ENCODE results near the gene RNF168.
A peak's percentile ranks its signal among the peaks of the same experiment; 100 is the strongest.
"Not testable (repeated sequence)": the region's sequence is repeated elsewhere in the genome, so short reads cannot be mapped to it uniquely, and the experiment has no call there.

RNF168 gene, protein sequence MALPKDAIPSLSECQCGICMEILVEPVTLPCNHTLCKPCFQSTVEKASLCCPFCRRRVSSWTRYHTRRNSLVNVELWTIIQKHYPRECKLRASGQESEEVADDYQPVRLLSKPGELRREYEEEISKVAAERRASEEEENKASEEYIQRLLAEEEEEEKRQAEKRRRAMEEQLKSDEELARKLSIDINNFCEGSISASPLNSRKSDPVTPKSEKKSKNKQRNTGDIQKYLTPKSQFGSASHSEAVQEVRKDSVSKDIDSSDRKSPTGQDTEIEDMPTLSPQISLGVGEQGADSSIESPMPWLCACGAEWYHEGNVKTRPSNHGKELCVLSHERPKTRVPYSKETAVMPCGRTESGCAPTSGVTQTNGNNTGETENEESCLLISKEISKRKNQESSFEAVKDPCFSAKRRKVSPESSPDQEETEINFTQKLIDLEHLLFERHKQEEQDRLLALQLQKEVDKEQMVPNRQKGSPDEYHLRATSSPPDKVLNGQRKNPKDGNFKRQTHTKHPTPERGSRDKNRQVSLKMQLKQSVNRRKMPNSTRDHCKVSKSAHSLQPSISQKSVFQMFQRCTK

GRCh38 chr3:196503196-196504076 lies at the start of gene RNF168:
Gene RNF168, minus strand, starts transcription at chr3:196503768. Its CDS starts 595 bp downstream, at chr3:196503173.
- peak; percentile 91 for DNase-seq

- DNase-seq, result no peak
Measured at GRCh38 chr3:196552253-196552652, 48.7 kb upstream of the RNF168 start.

DNA sequence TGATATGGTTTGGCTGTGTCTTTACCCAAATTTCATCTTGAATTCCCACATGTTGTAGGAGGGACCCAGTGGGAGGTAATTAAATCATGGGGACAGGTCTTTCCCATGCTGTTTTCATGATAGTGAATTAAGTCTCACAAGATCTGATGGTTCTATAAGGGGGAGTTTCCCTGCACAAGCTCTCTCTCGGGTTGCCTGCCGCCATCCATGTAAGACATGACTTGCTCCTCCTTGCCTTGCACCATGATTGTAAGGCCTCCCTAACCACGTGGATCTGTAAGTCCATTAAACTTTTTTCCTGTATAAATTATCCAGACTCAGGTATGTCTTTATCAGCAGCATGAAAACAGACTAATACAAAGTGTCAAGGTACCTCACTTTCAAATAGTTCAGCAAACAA lies 46.6 kb upstream of the RNF168 start:
- not testable (repeated sequence) for DNase-seq

GRCh38 chr3:196549312-196549711 lies 45.7 kb upstream of the RNF168 start:
- DNase-seq, result not testable (repeated sequence)

DNA sequence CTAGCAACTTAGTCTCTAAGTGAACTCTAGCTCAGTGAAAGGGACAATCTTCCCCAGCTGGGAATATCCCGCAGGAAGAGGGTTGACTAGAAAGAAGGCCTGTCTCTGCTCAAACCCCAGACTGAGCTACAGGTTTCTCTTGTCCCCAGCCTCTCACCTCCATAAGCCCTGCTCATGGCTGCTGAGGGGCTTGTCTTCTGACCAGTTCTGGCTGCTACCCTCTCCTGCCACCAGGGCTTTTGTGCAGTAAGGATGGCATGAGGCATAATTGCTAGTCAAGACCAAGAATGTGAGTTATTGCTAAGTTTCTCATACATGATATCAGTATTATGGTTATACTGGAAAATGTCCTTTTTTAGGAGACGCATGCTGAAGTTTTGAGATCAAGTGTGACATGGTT lies 43.5 kb upstream of the RNF168 start:
- DNase-seq, result no peak

GRCh38 chr3:196546537-196546936 lies 43.0 kb upstream of the RNF168 start:
- DNase-seq, result no peak

GRCh38 chr3:196544491-196544992 lies 41.0 kb upstream of the RNF168 start:
- DNase-seq, result no peak

DNA sequence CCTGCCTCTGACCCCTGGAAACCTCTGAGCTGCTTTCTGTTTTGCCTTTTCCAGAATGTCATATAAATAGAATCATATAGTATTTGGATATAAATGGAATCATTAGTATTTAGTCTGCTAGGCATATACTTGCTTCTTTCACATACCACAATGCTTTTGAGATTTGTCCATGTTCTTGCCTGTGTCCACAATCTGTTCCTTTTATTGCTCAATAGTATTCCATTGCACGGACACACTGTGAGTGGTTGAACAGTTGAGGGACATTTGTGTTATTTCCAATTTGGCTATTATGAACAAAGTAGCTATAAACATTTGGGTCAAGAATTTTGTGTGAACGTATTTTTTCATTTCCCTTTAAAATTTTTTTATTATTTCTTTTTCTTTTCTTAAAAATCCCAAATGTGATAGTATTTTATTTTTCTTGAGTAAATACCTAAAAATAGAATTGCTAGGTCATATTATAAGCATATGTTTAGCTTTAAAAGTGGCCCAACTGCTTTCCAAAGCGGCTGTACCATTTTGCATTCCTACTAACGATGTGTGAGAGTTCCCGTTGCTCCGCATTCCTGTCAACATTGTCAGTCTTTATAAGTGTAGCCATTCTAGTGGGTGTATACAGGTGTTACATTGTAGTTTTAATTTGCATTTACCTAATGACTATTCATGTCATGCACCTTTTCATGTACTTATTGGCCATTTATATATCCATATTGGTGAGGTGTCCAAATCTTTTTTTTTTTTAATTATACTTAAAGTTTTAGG lies 38.3 kb upstream of the RNF168 start:
- DNase-seq, result no peak

- peak; percentile 72 for DNase-seq
Measured at GRCh38 chr3:196537319-196537984, 33.9 kb upstream of the RNF168 start.

DNA sequence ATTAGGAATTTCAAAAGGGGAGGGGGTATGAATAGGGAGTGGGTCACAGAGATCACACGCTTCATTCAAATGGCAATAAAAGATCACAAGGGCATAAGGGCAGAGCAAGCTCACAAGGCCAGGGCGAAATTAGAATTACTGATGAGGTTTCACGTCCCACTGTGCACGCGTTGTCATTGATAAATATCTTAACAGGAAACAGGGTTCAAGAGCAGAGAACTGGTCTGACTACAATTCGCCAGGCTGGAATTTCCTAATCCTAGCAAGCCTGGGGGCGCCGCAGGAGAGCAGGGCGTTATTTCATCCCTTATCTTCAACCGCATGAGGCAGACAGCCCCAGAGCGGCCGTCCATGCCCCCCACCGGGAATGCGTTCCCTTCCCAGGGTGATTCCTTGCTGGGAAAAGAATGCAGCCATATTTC lies 29.7 kb upstream of the RNF168 start:
- DNase-seq, result no peak

DNA sequence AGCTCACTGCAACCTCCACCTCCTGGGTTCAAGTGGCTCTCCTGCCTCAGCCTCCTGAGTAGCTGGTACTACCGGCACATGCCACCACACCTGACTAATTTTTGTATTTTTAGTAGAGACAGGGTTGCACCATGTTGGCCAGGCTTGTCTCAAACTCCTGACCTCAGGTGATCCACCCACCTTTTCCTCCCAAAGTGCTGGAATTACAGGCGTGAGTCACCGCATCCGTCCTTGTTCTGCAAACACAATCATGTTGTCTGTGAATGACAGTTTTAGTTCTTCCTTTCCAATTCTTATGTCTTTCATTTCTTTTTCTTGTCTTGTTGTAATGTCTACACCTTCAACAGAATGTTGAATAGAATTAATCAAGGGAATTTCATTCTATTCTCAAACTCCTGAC lies 27.9 kb upstream of the RNF168 start:
- DNase-seq, result no peak

DNA sequence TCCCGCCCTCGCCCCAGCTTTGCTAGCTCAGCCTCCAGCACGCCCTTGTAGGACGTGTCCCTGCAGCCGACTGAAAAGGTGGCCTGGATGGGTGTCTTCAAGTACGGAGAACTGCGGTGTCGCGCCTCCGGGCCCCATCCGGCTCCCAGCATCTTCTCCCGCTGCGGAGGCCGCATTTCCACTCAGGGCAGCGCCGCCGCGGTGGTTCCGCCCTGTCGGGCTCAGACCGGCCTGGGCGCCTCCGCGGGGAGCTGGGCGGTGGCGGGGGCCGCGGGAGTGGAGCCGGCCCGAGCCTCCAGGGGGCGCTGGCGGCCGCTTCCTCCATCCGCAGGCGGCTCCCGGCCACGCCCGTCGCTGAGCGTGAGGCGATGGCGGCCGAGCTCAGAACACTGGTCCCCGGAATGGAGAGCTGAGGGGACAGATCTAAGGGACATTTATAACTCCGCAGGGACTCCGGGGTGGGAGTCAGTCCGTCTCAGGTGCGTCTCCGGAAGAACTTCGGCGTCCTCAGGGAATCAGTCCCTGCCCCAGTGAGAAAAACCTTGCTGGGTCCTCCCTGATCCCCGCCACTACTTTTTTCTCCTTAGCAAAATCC lies 25.2 kb upstream of the RNF168 start:
- peak; percentile 76 for DNase-seq

DNA sequence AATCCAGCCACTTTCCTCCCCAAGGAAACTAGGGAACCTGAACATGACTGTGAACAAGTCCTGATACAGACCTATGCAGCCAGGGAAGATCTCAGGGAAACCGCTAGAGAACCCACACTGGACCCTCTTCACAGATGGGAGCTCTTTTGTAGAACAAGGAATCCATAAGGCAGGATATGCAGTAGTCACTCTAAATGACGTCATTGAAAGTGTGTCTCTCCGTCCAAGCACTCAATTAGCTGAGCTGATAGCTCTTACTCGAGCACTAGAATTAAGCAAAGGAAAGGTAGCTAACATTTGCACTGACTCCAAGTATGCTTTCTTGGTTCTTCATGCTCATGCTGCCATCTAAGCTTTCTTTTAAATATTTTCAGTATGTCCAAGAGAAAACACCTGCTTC lies 21.6 kb upstream of the RNF168 start:
- no peak for DNase-seq

DNA sequence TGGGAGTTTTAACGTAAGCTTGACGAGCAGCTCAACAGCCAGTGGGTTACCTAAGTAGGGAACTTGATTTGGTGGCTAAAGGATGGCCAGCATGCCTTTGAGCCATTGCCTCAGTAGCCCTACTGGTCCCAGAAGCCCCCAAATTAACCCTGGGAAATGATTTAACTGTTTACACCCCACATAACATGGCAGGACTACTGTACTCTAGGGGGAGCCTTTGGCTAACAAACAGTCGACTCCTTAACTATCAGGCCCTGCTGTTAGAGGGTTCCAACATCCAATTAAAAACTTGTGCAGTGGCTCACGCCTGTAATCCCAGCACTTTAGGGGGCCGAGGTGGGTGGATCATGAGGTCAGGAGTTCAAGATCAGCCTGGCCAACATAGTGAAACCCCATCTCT lies 21.0 kb upstream of the RNF168 start:
- no peak for DNase-seq

GRCh38 chr3:196523841-196524240 lies 20.3 kb upstream of the RNF168 start:
- DNase-seq, result no peak

GRCh38 chr3:196521291-196521690 lies 17.7 kb upstream of the RNF168 start:
- not testable (repeated sequence) for DNase-seq

DNA sequence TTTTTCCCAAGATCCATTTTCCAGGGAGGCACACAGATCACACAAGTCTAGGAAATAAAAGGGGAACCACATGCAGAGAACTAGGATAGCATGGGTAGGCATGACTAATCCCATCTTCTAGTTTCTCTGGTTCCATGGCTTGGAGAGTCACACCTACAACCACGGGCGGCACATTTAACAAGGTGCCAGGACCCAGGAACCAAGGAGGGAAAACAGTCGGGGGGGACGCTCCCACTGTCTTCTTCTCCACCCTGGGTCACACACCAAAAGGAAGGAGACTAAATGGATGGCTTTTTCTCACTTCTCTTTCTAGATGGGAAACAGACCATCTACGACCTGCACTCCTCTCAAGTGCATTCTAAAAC lies 16.1 kb upstream of the RNF168 start:
- no peak for DNase-seq

DNA sequence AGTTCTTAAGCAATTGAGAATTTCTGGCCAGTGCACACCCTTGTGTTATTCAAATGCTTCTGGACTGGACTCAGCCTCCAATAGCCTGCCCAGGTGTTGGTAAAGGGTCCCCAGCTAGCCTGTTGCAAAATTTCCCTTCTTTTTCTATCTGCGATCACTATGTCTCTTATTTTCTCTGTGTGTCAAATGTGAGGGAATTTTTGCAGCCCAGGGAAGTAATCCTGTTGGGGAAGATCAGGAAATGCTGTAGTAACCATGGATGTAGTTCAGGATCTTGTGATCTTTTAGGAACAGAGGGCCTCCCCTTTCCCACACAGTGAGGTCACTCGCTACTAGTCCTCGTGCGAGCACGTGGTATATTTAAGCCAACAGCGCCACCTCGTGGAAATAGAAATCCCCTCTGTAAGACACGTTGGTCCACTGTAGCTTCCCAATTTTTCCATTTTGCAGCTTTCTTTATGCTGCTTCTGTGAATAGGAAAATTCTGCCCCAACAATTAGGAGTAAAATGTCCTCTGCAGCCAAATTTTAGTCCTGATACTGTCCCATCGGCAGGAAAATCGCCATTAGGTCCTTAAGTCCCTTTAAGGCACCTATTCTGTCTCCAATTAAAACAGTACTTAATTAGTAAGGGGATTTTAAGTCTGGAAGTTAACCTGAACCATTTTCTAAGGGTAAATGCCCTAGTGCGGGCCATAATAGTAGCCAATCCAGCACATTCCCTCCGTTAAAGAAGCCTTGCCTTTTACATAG lies 15.6 kb upstream of the RNF168 start:
- peak; percentile 57 for DNase-seq

DNA sequence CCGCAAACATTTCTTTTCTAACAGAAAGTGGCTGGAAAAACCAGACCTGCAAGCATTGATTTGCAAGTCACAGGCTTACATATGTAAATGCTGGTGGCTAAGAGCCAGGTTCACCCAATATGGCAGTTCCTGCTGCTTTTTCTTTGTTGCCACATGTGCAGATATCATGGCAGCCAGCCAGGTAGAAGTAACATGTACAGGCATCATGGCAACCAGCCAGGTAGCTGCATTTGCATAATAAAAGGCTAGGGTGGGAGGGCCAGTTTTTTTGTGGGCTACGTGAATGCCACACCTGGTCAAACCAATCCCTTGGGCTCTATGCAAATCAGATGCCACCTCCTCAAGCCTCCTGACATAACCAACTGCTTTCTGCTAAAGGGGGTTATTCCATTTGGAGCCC lies 14.4 kb upstream of the RNF168 start:
- no peak for DNase-seq

DNA sequence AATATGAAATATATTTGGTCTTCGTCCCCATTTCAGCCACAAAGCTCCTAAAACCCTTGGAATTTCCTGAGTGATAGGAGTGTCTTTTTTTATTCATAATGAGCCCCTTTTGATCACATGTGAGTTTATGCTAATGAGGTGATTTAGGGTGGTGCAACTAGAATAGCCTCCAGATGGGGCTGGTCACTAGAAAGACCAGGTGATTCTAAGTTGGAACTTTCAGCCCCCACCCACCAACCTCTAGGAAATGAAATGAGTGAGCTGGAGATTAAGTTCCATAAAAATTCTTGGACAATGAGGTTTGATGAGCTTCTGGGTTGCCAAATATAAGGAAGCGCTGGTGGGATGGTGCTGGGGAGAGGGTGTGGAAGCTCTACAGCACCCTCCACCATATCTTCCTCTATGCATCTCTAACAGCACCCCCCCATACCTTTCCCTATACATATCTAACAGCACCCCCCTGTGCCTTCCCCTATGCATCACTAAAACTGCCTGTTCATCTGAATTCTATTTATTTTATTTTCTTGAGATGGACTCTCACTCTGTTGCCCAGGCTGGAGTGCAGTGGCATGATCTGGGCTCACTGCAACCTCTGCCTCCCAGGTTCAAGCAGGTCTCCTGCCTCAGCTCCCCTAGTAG lies 13.7 kb upstream of the RNF168 start:
- no peak for DNase-seq
